Measurements from ENCODE around the gene SOCS2.

Gene SOCS2

DNA sequence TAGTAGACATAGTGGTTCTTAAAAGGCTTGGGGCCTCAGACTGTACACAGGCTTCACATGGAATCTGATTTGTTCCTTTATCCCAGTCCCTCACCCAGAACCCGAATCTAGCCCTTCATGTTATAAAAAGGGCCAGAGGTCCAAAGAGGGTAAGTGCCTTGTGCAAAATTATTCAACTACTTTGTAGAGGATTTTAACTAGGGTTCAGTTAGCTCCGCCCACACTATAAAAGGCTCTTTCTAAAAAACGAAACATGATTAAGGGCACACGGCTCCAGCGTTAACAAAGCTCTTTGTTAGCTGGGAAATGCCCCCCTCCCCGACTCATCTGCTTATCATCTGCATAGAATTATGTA lies 3.2 kb upstream of the SOCS2 start:
- H3K4me3 ChIP-seq (ENCODE audit: low read depth, low read length) = peak overlapping the region; percentile 93
- TF ChIP-seq, protein P1, sequence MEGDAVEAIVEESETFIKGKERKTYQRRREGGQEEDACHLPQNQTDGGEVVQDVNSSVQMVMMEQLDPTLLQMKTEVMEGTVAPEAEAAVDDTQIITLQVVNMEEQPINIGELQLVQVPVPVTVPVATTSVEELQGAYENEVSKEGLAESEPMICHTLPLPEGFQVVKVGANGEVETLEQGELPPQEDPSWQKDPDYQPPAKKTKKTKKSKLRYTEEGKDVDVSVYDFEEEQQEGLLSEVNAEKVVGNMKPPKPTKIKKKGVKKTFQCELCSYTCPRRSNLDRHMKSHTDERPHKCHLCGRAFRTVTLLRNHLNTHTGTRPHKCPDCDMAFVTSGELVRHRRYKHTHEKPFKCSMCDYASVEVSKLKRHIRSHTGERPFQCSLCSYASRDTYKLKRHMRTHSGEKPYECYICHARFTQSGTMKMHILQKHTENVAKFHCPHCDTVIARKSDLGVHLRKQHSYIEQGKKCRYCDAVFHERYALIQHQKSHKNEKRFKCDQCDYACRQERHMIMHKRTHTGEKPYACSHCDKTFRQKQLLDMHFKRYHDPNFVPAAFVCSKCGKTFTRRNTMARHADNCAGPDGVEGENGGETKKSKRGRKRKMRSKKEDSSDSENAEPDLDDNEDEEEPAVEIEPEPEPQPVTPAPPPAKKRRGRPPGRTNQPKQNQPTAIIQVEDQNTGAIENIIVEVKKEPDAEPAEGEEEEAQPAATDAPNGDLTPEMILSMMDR (IDR thresholded peaks at IDR 0.05; ENCODE audit: borderline replicate concordance, insufficient read depth, low read depth, low read length) = no peak

DNA sequence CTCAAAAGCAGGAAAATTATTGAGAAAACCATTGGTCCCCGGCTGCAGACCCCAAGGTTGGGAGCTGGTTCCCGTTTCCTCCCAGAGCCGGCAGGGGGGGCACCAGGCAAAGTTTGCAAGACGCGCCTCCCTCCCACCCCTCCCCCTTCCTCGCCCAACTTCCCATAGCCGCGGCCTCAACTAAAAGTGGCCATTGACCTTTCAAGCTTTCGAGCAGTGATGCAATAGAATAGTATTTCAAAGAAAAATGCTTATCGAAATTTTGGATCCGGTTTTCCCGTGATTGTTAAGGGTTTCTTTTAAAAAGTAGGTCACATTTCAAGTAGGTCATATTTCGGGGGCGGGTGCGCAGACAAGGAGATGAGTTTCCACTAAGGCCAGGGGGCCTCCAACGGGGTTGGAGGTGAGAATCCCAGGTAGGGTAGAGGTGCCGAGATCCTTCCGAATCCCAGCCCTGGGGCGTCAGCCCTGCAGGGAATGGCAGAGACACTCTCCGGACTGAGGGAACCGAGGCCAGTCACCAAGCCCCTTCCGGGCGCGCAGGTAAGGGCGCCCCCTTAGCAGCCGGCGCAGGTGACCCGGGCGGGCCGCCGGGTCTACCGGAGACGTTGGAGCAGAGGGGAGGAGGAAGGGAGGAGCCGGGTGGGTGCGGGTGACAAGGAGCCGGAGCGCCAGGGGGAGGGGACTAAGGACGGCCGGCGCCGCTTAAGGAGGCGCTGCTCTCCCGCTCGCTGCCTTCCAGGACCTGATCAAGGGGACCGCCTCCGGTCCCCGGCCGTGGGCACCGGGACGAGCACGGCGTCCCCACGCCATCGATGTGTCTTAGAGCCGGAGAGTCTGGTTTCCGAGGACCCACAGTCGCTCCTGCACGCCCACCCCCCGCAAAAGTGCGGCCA lies 2.6 kb upstream of the SOCS2 start:
- peak overlapping the region; percentile 93 for H3K4me3 ChIP-seq (ENCODE audit: low read depth, low read length)
- TF ChIP-seq, protein P1 (IDR thresholded peaks at IDR 0.05; ENCODE audit: borderline replicate concordance, insufficient read depth, low read depth, low read length) = peak; percentile 82

DNA sequence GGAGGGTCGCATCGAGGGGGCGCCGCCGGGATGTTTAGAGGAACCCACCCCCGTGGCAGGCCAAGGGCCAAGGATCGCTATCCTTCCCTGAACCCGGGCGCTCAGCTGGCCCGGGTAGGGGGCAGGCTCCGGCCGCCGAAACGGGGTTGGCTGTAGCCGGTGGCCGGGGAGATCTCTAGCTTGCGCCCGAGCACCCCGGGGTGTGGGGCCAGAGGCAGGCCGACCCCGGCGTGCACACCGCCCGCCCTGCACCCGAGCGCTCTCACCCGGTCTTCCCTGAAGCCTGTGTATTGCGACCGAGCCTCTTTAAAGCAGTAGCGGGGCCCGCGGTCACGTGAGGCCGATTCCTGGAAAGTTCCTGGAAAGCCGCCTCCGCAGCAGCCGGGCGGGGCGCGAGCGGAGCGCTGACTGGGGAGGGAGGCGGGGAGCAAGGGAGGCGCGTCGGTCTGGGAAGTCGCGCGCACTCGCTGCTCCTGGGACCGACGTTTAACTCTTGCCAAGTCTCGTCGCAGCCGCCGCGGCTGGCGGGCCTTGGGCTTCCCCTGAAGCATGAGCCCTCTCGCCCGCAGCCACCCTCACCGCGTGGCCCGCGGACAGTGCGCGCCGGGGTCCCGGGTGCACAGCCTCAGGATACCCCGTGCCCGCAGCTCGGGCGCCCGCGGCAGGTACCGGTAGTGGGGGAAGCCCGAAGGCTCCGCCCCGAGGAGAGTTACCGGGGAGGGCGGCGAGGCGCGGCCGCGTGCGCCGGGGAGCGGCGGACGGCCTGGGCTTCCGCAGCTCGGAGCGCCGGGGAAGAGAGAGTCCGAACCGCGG lies 1.7 kb upstream of the SOCS2 start:
- TF ChIP-seq, protein P1 (IDR thresholded peaks at IDR 0.05; ENCODE audit: borderline replicate concordance, insufficient read depth, low read depth, low read length) = no peak

DNA sequence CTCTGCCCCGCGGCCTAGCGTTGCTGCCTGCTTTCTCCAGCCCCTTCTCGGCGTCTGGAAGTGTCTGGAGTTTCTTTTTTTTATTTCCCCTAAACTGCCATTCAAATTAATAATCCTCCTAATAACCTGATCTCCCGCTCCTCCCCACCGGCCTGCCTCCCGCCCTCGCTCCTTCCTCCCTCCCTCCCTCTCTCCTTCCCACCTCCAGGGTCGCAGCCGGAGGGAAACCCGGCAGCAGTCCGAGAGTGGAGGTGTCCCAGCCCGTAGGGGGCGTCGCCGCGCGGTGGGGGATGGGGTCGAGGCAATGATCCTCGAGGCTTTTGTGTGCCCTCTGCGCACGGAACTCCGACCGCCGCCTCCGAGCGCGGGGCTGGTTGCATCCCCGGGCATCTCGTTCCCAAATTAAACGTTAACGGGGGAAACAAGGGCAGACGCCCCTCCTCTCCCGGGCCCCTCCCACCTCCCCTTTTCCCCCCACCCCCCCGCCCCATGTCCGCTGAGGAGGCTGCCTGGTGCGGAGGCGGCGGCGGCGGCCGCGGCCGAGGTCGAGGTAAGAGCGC lies 1.0 kb upstream of the SOCS2 start:
- TF ChIP-seq, protein P1 (IDR thresholded peaks at IDR 0.05; ENCODE audit: borderline replicate concordance, insufficient read depth, low read depth, low read length) = peak; percentile 48
- peak overlapping the region; percentile 93 for H3K4me3 ChIP-seq (ENCODE audit: low read depth, low read length)

More for the DNA sequence above, 1.7 kb upstream of the SOCS2 start:
- peak overlapping the region; percentile 93 for H3K4me3 ChIP-seq (ENCODE audit: low read depth, low read length)

DNA sequence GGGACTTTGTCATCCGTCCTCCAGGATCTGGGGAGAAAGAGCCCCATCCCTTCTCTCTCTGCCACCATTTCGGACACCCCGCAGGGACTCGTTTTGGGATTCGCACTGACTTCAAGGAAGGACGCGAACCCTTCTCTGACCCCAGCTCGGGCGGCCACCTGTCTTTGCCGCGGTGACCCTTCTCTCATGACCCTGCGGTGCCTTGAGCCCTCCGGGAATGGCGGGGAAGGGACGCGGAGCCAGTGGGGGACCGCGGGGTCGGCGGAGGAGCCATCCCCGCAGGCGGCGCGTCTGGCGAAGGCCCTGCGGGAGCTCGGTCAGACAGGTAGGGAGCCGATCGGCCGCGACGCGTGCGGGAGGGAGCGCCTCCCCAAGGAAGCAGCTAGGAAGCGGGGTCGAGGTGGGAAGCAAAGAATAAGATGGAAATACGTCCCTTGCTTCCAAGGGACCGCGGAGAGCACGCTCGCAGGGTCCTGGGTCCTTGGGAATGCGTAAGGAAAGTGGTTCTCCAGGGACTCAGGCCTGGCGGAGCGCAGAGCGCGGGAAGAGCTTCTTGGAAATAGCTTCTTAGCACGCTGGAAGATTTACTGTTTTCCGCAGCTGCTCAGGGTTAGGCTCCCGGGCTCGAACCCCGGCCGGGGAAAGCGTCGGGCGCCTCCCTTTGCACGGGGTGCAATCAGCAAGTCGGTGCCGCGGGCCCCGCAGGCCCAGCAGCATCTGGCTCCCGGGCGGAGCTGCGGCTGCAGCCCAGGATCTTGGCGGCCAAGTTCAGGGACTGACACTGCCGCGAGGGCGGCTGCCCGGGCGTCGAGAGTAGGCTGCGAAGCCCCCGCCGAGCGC lies 457 bp downstream of the SOCS2 start:
- H3K4me3 ChIP-seq (ENCODE audit: low read depth, low read length) = peak overlapping the region; percentile 93
- TF ChIP-seq, protein P1 (IDR thresholded peaks at IDR 0.05; ENCODE audit: borderline replicate concordance, insufficient read depth, low read depth, low read length) = no peak

DNA sequence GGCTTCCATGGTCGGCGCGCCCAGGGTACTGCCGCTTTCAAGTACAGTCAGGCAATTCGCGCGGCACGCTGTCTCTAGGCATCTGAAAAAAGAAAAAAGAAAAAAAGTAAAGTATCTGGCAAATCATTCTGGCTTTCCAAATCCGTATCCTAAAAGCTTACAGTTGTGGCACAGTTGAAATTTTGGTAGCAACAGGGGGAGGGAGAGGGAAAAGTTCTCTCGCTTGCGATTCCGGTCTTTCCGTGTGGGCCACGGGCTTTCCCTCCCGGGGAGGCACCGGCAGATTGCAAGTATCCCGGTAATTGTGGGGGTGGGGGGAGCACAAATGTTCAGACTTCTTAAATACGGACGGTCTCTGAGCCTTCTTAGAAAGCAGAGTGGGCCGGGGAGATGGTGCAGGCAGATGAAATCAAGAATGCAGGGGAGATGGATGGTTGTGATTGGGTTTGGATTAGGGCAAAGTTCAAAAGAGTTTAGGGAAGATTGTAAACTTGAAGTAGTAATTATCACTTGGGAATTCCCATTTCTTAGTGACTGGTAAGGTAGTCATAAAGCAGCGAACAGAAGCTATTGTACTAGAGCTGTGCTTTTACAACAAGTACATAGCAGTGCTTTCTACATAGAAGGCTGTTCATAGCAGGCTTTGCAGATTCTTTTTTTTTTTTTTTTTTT lies 1.2 kb downstream of the SOCS2 start:
- TF ChIP-seq, protein P1 (IDR thresholded peaks at IDR 0.05; ENCODE audit: borderline replicate concordance, insufficient read depth, low read depth, low read length) = no peak
- peak overlapping the region; percentile 93 for H3K4me3 ChIP-seq (ENCODE audit: low read depth, low read length)
